Lower leg skin (tissue), 3 donors: ENCODE results near the gene LIPF.

Experiments used
- POLR2A ChIP-seq, 2 donors: fragments of 450-650 bp; IDR thresholded peaks; one replicate each; pipeline ENCODE4 v1.6.1; 2016 to 2017; ENCODE audit warnings: antibody characterized with exemption in 2 of 2, mild to moderate bottlenecking in 1 of 2, moderate library complexity in 1 of 2
- TF ChIP-seq, protein P1 (sequence below), 3 donors: fragments of 450-650 bp; IDR thresholded peaks; one replicate each; pipeline ENCODE4 v1.5.1; 2016; ENCODE audit warnings: antibody characterized with exemption in 3 of 3, mild to moderate bottlenecking in 3 of 3, moderate library complexity in 2 of 3

DNA sequence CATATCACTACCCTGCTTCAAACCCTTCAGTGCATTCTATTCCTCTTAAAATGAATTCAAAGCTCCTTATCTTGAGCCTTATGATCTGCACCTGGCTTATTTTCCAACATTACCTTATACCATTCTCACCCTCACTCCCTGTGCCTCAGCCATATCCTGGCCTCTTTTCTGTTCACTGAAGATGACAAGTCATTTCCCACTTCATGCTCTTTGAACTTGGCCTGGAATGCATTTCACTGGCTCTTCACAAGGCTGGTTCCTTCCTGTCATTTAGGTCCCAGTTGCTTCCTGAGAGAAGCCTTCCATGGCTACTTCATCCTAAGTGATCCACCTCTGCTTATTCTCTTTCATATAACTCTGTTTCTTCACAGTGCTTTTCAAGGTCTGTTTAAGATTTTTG is 3.2 kb upstream of the LIPF start:
- no peak for TF ChIP-seq POLR2A (IDR thresholded peaks at IDR 0.05)
- TF ChIP-seq, protein P1, sequence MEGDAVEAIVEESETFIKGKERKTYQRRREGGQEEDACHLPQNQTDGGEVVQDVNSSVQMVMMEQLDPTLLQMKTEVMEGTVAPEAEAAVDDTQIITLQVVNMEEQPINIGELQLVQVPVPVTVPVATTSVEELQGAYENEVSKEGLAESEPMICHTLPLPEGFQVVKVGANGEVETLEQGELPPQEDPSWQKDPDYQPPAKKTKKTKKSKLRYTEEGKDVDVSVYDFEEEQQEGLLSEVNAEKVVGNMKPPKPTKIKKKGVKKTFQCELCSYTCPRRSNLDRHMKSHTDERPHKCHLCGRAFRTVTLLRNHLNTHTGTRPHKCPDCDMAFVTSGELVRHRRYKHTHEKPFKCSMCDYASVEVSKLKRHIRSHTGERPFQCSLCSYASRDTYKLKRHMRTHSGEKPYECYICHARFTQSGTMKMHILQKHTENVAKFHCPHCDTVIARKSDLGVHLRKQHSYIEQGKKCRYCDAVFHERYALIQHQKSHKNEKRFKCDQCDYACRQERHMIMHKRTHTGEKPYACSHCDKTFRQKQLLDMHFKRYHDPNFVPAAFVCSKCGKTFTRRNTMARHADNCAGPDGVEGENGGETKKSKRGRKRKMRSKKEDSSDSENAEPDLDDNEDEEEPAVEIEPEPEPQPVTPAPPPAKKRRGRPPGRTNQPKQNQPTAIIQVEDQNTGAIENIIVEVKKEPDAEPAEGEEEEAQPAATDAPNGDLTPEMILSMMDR (IDR thresholded peaks at IDR 0.05), result no peak
